H1 (cell line): ENCODE measurements around the gene GATA5.

ENCODE experiments used
- CTCF ChIP-seq, 3 experiments: IDR thresholded peaks; 1 replicate in 2 of 3; 2 replicates in 1 of 3; pipeline versions ENCODE4 v1.5.1 to v1.6.1; 2011; ENCODE audit warnings: low read length in 3 of 3, mild to moderate bottlenecking in 3 of 3, inconsistent platforms in 2 of 3, low read depth in 1 of 3, moderate library complexity in 1 of 3; ENCODE audit not compliant: insufficient read depth in 1 of 3; ENCODE audit errors: control extremely low read depth in 1 of 3
- EGR1 ChIP-seq: IDR thresholded peaks from 2 replicates; pipeline ENCODE4 v1.6.1; 2011; ENCODE audit warnings: low read depth, low read length, borderline replicate concordance
- POLR2A ChIP-seq, 2 experiments: IDR thresholded peaks; 1 replicate in 1 of 2; 2 replicates in 1 of 2; pipeline ENCODE4 v1.6.1; 2011; ENCODE audit warnings: low read depth in 2 of 2, low read length in 2 of 2, mild to moderate bottlenecking in 2 of 2; ENCODE audit errors: control extremely low read depth in 1 of 2
- RBBP5 ChIP-seq: IDR thresholded peaks from 2 replicates; pipeline ENCODE4 v1.7.1; 2012; ENCODE audit warnings: low read depth, mild to moderate bottlenecking, inconsistent platforms, low read length, moderate library complexity, borderline replicate concordance
- TEAD4 ChIP-seq: IDR thresholded peaks from 2 replicates; pipeline ENCODE4 v1.6.1; 2012; ENCODE audit warnings: low read depth, low read length, inconsistent platforms, mixed read lengths

- TF ChIP-seq CTCF (IDR thresholded peaks at IDR 0.05; ENCODE audit: control extremely low read depth in 1 of 3, insufficient read depth in 1 of 3, low read depth in 1 of 3, low read length in 3 of 3) (no peak), TEAD4 (no peak), RBBP5 (0 out of 2 replicates have a peak, but pooled peaks have one; percentile 44), EGR1 (no peak), POLR2A (IDR thresholded peaks at IDR 0.05; ENCODE audit: control extremely low read depth in 1 of 2, low read depth in 2 of 2, low read length in 2 of 2) (no peak)
These were observed at the start of gene GATA5 for GRCh38 chr20:62475772-62476055.
